NCI-H2107 treated with DMSO at 0.1 percent for 48 hours (cell line): ENCODE results near the gene RGS21.
A peak's percentile ranks its signal among the peaks of the same experiment; 100 is the strongest.
"Not testable (repeated sequence)": the region's sequence is repeated elsewhere in the genome, so short reads cannot be mapped to it uniquely, and the experiment has no call there.

ENCODE experiments used
- DNase-seq: peaks from one replicate; lab custom pipeline; 2025; ENCODE audit not compliant: unreplicated experiment; lab: John Stamatoyannopoulos, UW

Gene RGS21, protein sequence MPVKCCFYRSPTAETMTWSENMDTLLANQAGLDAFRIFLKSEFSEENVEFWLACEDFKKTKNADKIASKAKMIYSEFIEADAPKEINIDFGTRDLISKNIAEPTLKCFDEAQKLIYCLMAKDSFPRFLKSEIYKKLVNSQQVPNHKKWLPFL

DNA sequence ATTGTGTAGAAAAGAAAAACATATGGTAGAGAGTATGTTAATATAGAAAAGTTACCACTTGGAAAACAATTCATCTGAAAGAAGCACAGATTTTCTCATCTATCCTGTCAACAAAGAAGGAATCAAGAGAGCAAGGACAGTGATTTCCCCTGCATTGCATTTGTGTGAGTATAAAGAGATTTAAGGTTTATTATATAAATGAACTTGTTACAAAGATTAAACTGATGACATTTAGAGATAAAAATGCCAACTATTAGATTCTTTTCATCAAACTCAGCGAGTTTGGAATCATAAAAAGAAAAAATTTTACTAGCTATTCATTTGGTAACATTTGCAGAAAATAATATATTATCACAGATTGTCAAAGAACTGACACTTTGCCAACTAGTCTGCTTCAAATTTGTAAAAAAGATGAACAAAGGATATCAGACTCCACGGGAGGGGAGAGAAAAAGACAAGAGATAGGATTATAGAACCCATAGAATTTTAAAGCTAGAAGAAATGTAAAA is at the start of gene RGS21:
Gene RGS21, plus strand, starts transcription at position 51 of the 509 bp plus-strand sequence. CDS start 26,045 bp downstream, outside the sequence.
- DNase-seq, result no peak

DNA sequence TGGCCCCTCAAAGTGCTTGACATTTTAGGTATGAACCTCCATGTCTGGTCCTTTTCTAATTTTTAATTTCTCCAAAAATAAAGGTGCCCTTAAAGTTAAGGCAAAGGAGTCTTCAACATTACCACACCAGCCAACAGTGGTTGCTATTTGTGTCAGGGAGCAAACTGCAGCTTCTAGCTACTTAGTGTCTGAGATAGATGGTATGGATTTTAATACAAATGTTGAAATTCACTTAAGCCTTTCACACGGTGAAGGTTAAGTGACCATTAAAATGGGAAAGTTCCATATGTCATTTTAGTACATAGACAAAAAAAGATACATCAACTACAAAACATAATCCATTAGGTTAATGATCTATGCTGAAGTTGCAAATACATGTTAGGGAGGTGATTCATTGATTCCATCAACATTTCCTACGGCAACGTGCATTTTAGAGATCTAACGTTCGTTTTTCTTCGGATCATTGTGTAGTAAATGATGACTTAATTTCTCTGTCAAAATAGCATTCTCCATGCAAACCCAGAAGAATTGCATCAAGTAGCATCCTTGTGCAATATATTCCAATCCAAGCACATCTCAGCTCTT is 48.2 kb upstream of the RGS21 start:
- DNase-seq, result no peak

DNA sequence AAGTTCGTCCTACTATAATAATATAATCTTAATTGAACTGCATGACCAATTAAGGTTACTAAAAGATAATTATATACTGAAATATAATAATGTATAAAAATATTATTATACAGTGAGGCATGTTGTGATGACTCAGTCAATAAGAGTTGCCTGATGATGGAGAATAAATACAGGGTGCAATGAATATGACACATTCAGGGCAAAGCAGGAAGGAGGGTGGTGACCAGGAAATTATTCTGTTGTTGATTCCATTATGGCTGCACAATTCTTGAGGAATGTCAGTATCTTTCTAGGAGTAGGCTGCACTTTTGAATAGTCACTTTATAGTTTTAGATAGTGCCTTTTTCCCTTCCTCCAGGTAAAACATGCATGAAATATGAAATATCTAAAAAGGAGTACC is 46.4 kb upstream of the RGS21 start:
- no peak for DNase-seq

DNA sequence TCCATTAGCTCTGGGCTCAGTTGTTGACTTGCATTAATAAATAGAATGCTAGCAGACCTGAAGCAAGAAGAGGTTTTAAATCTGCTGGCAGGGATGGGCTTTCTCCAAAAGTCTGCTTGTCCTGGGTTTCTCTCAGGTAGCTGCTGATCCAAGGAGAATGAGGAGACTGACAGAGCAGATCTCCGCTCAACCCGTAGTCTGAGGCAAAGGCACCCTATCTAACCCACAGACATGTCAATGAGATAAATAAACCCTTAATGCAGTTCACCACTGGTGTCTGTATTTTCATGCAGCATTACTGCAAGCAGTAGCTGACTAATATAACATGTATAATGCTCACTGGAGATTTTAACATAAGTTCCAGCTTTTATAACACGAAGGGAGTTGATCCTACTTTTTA is 44.1 kb upstream of the RGS21 start:
- no peak for DNase-seq

DNA sequence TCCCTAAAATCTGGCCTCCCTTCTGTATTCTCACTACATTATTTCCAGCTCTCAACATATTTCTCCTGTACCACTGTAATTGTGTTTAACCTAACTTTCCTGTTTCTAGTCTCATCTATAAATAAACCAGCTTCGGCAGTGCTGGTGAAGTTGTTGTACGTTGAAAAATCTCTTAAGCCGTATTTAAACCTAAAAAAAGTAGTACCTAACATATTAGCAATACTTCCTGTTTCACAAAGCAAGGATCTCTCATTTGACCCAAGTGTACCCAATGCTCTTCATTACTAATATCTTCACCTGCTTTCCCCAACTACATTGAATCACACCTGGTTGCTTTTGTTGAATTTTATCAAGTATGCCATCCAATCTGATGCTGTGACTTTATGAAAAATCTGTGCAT is 42.2 kb upstream of the RGS21 start:
- DNase-seq, result no peak

DNA sequence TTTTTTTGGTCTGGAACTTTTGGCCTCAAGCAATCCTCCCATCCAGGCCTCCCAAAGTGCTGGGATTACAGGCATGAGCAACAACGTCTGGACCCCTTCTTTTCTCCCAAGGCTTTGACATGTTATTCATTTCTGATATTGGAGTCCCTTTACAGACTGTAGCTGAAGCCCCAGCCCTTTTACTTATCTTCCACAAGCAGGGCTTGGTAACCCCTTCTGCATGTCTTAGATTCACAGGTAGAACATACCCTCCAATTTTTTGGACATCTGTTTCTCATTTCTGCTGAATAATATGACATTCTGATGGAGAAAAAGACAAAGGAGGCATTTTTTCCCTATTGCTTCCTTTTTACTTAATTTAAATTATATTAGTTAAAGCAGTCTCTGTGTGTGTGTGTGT is 39.2 kb upstream of the RGS21 start:
- no peak for DNase-seq

DNA sequence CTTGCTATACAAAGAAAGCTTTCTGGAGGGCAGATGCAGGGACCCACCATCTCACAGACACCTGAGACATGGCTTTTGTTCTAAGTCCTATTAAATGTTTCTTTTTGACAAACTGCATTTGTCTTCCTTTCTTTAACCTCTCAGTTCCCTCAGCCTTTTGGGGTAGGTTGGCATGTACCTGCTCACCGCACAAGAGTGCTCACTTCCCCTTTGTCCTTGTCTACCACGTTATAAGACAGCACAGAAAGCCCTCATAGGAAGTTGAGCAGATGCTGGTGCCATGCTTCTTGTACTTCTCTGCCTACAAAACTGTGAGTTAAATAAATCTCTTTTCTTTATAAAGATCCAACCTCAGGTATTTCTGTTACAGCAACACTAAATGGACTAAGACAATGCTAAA is 31.9 kb upstream of the RGS21 start:
- no peak for DNase-seq

DNA sequence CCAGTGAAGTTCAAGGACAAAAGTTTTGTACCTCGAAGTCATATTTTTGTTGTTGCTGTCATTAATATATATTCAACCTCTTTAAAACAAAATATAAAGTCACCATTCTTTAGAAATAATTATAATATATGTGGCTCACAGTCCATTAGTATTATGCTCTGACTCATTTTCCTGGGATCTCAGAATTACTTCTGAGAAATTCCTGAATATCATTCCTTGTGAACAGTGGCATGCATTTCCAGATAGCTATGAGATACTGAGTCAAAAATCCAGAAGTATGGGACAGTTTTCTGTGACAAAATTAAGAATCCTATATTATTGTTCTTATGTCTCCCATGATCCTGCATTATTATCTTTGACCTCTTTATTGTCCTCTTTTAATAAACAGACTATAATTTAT is 13.8 kb upstream of the RGS21 start:
- DNase-seq, result no peak

DNA sequence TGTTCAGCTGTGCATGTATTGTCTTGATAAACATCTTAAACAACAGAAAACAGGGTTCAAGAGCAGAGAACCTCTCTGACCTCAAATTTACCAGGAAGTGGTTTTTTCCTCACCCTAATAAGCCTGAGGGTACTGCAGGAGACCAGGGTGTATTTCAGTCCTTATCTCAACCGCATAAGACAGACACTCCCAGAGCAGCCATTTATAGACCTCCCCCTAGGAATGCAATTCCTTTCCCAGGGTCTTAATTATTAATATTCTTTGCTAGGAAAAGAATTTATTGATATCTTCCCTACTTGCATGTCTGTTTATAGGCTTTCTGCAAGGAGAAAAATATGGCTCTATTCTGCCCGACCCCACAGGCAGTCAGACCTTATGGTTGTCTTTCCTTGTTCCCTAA is 8.5 kb upstream of the RGS21 start:
- not testable (repeated sequence) for DNase-seq

DNA sequence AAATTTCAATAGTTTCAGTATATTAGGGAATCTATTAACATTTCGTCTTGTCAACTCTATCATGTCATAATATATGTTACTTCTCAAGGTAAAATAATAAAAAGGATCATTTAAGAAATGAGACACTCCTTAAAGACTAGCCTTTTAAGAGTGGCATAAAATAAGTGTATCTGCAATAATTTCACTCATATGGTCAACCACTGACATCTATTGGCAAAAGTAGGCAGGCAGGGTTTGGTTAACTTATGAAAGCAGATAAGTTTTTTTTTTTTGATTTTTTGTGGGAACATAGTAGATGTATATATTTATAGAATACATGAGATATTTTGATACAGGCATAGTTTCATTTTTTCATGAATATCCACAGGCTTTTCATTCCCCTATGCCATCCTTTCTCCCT is 5.5 kb upstream of the RGS21 start:
- DNase-seq, result peak; percentile 2

DNA sequence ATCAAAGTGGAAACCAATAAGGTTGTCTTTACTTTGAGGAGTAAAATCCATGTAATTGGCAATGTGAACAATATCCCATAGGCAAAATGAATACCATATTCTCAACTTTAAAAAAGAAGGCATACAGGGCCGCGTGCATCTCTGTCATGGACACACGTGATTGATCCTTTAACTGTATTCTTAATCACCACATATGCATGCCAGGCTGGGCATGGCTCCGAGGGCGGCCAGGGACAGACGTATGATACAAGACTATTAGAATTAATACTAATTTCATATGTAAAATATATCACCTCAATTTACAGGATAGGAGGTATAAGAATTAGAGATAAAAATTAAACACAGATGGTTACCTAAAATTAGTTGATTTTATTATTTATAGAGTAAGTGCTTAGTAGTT is 11.2 kb downstream of the RGS21 start:
- no peak for DNase-seq

DNA sequence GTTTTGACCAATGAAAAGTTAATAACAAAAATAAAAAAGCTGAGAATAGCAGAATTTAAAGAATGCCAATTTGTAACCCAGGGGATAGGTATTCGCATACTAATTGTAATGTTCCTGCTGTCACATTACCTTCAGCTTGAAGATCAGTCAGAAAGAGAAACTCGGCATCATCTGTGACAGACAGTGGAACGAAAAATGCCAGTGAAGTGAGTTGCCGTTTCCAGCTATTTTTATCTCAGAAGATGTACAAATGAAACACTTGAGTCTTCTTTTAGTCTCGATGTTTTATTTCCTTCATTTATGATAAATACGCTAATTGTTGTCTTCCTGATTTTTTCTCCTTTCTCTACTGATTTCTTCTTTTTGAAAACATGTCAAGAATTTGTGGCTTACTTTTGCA is 26.1 kb downstream of the RGS21 start:
- no peak for DNase-seq

DNA sequence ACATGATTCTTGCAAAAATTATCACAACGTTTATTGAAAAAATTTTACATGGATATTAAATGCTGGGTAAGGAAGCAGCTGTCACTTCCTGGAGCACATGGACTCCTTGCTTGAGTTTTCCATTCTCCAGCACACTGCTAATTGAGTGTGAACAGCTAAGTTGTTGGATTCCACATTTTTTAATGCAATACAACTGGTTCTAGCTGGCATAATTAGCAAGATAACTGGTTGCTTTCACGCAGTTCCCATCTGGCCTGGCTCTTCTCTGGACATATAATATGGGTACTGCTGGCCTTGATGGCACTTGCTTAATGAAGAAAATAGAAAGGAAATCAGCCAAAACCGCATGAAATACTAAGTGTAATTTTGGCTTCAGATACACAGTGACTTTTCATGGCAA is 26.6 kb downstream of the RGS21 start:
- no peak for DNase-seq

DNA sequence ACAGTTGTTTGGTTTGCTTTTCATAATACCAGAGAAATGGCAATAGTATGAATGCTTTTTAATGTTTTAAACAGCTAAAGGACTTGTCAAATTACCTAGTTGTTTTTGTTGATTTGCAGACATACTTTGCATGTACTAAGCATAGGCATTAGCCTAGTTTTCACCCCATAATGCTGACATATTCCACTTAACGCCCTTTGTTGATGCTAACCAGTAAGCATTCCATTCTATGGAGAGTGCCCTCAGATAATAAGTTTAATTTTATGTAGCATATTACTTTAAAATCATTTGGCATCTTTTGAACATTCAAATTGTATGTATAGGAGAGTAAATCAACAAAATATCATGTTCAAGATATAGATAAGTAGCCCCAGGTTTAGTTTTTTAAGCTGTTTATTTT is 32.5 kb downstream of the RGS21 start:
- no peak for DNase-seq

DNA sequence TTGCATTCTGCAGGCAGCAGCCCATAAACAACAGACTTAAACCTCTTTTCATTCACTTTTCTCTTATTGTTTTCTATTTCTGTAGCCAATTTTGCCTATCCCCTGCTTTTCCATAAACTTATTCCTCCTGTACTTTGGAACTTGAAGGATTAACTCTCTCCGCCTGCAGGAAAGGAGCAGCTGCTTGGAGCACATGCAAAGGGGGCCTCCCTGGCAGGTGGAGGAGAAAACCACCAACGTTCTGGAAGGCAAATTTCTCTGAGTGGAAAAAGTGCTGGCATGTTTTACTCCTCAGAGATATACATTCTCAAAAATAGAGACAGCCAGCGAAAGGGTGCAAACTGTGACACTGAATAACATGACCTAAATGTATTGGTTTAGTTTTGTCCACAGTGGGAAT is 33.6 kb downstream of the RGS21 start:
- DNase-seq, result no peak

DNA sequence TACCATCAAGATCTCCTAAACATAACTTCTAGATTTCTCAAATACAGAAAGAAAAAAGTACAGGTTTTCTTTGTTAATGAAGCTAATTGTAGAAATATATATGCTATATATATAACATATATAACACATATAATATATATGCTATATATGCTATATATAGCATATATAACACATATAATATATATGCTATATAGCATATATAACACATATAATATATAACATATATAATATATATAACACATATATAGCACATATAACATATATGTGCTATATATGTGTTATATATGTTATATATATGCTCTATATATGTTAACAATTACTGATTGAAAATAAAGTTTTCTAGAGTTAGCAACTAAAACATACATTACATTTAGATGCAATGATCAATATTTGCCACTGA is 34.8 kb downstream of the RGS21 start:
- DNase-seq, result no peak

DNA sequence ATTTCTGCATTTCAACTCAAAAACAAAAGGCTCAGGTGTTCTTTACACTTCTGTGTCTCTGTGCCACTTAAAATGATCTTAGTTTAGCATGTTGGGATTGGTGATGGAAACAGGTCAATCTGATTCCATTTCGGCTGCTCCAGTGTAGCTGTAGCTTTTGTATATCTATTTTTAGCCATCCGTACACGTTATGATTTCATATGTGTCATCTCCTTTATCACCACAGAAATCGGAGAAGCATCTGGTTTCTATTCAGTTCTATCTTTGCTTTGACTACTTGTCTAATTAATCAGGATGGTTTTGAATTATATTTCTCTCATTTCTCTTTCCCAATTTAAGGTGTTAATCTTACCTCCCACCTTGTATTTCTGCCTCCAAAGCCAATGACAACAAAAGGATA is 41.1 kb downstream of the RGS21 start:
- DNase-seq, result no peak

DNA sequence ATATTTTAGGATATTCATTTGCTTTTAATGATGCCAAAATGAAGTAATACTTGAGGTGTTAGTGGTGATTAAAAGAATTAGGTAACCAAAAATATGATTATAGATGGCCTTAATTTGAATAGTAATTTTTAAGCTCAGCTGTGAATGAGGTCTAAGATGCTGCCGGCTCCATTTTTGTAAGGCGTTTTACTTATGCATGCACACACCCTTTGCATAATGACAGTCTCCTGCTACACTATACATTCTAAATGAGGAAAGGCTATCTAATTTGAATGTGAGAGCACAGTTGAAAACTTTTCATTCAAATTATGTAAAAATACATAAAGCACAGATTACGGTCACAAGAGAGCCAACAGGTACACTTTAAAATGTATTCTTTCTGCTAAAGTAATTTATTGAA is 41.6 kb downstream of the RGS21 start:
- no peak for DNase-seq

DNA sequence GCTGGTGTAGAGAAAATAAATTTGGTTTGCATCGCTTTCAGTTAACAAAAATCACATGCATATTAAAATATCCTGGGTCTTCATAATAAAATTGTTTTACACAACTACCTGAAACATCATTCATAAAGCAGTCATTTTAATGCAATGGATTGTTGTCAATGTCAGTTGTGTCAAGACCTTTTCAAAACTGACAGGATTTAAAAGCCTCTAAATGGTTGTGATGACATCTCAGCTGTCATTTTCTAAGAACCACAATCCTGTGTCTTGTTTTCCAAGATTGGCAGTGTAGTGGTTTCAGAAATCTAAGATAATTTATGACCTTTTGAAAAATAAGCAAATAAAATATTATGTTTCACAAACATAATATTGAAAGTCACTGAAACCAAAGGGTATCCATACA is 42.0 kb downstream of the RGS21 start:
- DNase-seq, result no peak

DNA sequence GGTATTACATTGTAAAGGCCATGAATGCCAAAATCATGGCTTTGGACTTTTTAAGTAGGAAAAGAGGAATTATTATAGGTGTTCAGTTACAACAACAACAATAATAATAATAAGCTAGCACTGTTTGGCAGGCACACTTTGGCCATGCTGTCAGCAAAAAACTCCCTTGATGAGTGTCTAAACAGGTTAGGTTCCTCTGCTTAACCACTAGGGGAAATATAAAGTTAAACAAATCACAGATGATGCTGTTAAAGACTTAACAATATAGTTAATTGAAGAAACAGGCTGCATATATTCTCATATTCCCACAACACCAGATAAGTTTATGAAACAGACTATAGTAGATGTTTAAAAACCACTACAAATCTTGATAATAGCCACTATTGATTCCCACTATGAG is 46.4 kb downstream of the RGS21 start:
- no peak for DNase-seq

DNA sequence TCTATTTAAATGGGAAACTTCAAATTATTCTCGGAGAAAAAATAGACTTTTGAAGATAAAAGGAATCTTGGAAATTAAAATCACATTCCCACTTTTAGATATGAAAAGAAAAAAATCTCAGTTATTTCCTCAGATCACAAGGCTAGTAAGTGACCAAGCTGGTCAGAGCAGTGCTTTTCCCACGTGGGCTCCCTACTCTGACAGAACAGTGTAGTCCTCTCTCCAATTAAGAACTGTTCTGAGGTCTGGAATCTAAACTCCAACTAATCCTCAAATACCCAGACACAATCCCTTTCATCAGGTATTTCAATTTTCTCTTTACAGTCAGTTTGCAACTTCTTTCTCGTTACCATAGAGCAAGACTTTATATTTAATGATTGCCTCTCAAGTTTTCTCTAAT is 50.6 kb downstream of the RGS21 start:
- no peak for DNase-seq

DNA sequence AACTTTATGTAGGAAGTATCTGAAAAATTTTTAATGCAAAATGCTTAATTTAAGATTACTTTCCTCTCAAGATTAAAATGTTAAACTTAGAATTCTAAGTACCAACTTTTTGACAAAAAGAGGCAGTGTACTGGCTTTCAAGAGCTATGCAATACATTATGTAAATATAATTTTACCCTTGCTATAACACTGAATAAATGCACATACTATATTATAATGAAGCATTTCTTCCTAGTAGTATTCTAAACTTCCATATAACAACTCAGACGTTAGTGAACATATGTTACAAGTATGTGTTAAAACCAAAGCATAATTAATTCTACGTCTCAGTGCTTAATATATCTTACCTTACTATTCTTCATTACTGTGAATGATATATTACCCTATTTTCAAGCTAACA is 58.5 kb downstream of the RGS21 start:
- no peak for DNase-seq

DNA sequence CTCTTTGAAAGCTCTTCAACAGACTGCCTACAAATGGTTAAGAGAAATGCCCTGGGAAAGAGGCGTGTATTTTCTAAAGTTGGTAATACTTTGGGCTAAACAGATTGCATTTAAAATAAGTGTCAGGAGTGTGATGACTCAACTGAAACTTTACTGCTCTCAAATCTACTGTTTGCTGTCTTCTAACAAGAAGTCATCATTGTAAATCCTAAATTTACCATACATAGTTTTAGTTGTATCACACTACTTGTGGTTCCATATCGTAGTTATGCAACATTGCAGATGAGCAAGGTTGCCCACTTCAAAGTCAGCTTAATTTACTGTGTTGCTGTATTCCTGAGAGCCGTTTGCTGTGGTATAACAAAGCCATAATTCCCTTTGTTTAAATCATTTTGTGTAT is 59.6 kb downstream of the RGS21 start:
- no peak for DNase-seq
